Putamen (tissue), 1 donor: Measurements from ENCODE around the gene TFDP1.

Source experiments
- DNase-seq: peaks from one replicate; pipeline ENCODE4 v3.0.0-alpha.2; 2016; ENCODE audit warnings: low spot score

The TFDP1 gene, protein sequence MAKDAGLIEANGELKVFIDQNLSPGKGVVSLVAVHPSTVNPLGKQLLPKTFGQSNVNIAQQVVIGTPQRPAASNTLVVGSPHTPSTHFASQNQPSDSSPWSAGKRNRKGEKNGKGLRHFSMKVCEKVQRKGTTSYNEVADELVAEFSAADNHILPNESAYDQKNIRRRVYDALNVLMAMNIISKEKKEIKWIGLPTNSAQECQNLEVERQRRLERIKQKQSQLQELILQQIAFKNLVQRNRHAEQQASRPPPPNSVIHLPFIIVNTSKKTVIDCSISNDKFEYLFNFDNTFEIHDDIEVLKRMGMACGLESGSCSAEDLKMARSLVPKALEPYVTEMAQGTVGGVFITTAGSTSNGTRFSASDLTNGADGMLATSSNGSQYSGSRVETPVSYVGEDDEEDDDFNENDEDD

DNA sequence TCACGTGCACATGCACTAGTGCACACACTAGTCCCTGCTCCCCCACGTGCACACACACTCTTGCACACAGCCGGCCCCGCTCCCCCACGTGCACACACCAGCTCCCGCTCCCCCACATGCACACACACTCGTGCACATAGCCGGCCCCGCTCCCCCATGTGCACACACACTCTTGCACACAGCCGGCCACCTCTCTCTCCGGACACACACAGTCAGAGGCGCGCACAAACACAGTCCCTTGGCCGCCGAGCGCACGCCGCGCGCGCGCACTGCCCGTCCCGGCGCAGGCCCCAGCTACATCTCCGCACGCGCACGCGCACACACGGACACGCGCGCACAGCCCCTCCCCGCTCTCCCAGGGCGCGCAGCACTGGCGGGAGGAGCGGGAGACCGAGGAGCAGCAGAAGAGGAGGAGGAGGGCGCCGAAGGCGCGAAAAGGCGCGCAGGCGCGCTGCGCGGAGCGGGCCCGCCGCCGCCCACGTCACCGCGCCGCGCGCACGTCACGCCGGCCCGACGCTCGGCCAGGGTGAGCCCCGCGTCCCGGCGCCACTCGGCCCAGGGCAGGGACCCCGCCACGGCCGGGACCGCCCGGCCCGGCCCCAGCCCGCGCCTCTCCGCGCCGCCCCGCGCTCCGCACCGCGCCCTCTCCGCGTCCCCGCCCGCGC, at the start of gene TFDP1:
Gene TFDP1, plus strand, starts transcription at position 549 of the 665 bp plus-strand sequence. CDS start 1,085 bp downstream, outside the sequence.
- peak; percentile 86 for DNase-seq

DNA sequence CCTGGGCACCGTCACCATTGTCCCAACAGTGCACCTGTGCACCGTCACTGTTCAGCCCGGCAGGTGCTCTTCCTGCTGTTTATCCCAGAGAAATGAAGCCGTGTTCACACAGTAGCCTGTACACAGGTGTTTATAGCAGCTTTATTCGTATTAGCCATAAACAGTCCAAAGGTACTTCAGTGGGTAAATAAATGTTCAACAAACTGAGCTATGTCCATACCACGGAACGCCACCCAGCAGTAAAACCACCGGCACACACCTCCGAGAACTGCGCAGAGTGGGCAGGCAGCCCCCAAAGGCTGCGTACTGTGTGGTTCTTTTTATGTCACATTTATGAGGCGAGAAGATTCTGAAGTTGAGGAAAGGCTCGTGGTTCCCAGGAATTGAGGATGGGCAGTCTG, 49.2 kb upstream of the TFDP1 start:
- no peak for DNase-seq

DNA sequence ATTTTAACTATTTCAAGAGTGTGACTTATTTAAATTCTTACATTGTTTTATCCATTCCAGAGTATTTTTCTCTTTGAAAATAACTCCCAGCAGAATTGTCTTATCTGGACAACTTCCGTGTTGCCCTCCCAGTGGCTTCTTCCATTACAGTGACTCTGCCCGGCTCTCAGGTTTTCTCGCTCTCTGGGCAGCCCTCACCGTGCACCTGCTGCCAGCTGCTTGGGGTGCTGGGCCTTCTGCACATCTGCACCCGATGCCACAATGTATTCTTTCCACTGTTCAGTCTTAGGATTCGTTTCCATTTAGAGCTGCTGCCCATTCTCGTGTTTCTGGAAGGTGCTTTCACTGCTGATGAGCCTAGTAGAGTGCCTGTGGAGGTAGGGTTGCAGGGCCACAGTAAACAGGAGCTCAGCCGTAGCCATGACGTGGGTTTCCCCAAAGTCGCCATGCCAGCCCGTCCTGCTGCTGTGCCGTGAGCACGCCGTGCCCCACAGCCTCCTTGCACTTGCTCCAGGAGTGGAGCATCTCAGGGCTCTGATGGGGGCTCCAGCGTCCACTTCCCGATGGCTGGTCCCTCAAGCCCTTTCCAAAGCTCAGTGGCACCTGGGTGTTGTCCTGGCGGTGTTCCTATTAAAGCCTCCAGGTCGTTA, 48.0 kb upstream of the TFDP1 start:
- no peak for DNase-seq

DNA sequence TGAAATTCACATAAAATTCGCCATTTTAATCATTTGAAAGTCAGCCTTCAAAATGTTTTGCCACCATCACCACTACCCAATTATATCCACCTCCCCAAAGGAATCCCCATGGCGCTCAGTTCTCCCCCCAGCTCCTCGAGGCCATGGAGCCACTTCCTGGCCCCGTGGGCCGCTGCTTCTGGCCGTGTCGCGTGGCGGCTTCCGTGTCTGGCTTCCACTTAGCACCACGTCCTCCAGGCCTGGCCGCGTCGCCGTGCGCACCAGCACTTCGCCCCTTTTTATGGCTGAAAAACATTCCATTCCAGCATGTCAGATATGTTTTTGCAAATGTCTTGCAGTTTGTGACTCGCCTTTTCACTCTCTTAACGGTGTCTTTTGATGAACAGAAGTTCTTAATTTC, 47.3 kb upstream of the TFDP1 start:
- DNase-seq, result no peak

DNA sequence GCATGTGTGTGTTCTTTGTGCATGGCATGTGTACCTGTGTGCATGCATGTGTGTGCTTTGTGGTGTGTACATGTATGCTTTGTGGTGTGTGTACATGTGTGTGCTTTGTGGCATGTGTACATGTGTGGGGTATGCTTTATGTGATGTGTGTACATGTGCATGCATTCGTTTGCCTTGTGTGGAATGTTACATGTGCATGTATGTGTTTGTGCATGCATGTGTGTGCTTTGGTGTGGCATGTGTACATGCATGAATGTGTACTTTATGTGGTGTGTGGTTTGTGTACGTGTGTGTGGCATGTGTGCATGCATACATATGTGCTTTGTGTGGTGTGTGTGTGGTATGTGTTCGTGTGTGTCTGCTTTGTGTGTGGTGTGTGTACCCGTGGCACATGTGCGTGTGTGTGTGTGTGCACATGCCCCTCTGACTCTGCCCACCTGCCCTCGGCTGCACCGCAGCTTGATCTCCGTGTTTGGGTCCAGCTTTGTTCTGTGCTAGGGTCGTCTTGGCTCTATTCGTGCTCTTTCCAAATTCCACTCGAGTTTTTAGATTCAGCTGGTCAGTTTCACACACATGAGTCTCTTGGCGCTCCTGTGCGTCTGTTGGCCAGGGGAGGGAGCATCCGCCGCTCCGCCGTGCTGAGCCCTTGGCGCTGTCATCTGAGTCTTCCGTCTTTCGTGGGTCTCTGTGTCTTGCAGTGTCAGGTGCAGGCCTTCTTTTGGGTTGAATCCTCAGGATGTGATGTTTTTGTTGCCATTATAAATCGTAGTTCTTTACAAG, 46.5 kb upstream of the TFDP1 start:
- DNase-seq, result no peak

DNA sequence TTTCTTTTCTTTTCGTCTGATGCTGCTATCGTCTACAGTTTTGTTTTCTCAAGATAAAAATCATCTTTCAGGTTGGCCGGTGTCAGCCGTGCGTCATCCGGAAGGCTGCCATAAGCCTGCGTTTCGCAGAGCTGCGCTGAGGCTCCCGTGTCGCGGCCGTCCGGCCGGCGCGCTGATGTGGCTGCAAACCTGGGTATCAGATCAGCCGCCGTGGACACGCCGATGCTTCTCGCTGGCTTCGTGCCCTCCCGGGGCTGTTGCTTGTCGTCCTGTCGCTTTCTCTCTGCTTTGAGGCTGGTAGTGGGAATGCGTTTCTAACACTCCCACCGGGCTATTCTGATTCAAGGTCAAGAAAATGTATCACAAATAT, 45.9 kb upstream of the TFDP1 start:
- no peak for DNase-seq

DNA sequence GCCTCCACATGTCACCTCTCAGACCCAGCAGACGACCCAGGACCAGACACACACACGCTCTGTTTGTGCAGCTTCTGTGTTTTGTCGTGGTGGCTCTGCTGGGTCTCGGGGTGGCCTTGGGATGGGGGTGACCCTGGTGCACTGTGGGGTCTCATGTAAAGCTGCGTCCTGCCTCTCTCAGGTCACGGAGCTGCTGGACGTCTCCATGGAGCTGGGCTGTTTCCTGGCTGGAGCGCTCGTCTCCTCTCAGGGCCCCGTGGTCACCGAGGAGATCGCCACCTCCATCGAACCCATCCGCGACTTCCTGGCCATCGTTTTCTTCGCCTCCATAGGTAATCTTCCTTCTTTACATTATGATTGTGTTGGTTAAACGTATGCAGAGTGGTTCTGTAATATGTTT, 45.4 kb upstream of the TFDP1 start:
- DNase-seq, result no peak

DNA sequence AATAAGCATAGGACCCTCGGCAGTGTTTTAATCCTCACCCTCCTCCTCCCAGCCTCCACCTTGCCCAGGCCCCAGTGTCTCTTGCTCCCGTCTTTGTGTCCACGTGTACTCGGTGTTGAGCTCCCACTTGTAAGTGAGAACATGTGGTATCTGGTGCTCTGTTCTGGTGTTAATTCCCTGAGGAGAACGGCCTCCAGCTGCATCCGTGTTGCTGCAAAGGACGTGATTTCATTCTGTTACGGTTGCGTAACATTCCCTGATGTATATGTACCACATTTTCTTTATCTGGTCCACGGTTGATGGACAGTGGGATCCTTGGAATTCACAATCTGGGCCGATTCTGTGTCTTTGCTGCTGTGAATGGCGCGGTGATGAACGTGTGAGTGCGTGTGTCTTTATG, 44.7 kb upstream of the TFDP1 start:
- no peak for DNase-seq

DNA sequence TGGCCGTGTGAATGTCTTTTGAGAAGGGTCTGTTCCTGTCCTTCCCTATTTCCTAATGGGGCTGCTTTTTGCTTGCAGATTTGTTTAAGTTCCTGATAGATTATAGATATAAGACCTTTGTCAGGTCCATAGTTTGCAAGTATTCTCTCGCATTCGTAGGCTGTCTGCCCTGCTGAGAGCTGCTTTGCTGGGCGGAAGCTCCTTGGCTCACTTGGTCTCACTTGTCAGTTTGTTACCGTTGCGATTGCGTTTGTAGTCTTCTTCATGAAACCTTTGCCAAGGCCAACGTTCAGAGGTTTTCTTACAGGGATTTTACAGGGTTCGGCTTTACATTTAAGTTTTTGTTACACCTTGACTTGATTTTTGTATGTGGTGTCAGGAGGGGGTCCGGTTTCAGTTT, 44.0 kb upstream of the TFDP1 start:
- no peak for DNase-seq

DNA sequence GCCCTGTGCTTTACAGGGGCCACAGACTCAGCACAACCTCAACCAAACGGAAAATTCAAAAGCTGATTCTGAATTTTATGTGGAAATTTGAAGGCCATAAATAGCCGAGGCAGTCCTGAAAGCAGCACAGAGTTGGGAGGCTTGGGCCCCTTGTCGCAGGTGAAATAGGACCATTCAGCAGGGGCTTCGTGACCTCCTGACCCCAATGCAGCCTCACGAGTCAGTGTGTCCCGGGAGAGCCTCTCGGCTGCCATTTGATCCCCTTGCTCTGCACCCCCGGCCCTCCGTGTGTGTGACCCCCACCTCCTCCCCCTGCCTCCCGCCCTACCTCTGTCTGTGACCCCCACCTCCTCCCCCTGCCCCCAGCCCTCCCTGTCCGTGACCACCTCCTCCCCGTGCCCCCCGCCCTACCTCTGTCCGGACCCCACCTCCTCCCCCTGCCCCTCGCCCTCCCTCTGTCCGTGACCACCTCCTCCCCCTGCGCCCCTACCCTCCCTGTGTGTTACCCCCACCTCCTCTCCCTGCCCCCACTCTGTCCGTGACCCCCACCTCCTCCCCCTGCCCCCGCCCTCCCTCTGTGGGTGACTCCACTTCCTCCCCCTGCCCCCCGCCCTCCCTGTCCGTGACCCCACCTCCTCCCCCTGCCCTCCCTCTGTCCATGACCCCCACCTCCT, 41.7 kb upstream of the TFDP1 start:
- DNase-seq, result no peak

DNA sequence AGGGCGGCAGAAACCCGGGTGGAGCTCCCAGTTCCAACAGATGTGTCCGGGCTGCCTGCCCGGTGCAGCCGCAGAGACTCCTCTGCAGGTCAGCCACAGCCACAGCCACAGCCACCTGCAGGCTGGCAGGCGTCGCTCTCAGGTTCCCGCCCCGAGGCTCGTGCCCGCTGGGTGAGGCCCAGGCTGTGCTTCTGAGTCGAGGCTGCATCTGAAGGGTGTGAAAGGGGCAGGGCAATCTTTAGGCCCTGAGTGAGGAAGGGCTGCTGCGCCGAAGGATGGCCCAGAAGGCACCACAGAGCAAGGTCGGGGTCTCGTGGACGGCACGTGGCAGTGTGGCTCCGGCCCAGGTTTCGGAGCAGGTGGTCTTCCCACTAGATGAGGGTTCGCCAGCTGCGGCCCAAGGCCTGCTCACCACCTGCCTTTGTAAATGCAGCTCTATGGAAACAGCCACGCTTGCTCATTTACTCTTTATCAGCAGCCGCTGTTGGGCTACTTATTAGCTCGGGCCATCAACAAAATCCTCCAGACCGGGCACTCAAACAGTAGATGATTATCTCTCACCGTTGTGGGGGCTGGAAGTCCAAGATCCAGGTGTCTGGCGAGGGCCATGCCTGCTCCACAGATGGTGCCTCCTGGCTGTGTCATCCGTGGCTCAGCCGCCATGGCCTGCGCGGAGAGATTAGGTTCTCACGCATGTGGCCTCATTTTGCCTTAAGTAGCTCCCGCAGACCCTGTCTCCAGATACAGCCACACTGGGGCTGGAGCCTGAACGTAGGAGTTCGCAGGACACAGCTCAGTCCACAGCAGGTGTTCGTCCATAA, 40.3 kb upstream of the TFDP1 start:
- no peak for DNase-seq

DNA sequence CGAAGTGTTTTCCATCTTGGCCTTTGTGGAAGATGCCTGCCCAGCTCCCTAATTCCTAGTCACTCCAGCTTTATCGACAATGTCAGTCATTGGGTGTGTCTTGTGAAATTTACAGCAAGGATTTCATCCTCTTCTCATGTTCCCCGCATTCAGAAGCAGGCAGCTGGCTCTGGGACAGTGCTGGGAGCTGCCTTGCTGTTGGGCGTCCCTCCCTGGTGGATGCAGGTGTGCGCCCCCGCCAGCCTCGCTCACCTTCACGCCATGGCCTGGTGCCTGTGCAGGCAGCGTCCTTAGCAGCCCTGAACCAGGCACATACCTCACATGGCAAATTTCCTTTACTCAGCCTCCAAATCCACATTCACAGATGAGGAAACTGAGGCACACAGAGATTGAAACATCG, 39.7 kb upstream of the TFDP1 start:
- no peak for DNase-seq

DNA sequence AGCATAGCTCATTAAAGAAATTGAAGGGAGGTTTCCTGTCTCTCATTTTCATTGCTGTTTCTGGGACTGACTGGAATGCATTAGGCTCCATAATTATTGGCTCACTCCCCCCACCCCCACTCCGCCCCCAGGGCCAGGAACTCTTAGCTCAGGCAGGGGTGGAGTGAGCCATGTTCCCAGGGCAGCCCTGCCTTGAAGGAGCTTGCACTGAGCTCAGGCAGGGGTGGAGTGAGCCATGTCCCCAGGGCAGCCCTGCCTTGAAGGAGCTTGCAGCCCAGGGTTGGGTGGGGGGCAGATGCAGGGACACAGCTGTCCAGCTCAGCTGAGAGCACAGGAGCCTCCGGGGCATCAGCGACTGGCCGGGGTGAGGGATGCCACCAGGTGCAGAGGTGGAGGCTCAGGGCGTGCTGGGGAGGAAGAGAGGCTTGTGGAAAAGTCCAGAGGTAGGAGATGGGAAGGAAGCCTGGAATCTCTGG, 39.1 kb upstream of the TFDP1 start:
- DNase-seq, result peak; percentile 20

DNA sequence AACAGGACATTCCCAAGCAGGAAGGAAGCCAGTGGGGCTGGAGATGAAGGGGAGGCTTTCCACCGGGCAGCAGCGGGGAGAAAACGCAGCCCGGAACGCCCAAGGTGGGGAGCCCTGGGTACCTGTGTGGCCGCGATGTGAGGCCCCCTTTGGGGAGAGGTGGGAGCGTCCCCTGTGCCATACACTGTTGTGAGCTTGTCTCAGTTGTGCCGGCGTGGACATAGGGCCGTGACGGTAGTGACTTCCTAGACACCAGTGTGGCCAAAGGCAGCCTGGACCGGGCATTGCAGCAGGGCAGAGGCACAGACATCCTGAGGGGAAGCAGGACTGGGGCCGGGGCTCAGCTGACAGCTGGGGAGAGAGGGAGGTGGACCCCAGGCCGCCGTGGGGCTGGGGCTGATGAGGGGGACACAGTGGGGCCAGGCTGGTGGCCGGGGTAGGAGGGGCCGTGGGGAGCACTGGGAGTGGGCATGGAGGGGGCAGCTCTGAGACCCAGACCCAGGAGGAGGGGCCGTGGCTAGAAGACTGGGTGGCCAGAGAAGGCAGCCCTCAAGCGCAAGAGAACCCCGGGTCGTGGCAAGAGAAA, 38.5 kb upstream of the TFDP1 start:
- no peak for DNase-seq

DNA sequence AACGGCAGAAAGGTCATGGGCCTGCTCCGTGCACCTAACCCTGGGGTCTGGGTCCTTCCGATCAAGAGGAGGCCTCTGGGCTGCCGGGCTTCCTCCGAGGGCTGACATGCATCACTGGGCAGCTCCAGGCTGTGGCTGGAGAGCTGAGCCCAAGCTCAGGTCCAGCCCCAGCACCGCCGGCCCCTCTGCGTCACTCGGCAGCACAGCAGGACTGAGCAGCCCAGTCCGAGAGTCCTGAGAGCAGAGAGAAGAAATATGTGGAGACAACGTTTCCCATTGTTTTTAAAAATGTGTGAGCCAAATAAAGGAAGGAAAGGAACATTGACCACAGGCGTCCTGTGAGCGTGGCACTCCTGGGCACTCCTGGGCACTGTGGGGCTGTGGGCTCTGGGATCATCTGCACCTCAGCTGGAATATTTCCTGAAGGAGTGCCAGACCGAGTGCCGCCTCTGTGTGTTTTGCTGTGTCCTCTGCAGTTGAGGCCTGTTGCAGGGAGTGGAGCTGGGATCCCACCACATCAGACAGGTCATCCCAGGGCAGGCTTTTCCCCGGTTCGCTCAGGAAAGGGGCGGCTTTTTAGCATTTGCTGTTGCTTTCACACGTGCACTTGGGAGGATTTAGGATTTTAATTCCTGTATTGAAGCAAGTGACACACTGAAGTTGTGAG, 37.8 kb upstream of the TFDP1 start:
- DNase-seq, result peak; percentile 14

DNA sequence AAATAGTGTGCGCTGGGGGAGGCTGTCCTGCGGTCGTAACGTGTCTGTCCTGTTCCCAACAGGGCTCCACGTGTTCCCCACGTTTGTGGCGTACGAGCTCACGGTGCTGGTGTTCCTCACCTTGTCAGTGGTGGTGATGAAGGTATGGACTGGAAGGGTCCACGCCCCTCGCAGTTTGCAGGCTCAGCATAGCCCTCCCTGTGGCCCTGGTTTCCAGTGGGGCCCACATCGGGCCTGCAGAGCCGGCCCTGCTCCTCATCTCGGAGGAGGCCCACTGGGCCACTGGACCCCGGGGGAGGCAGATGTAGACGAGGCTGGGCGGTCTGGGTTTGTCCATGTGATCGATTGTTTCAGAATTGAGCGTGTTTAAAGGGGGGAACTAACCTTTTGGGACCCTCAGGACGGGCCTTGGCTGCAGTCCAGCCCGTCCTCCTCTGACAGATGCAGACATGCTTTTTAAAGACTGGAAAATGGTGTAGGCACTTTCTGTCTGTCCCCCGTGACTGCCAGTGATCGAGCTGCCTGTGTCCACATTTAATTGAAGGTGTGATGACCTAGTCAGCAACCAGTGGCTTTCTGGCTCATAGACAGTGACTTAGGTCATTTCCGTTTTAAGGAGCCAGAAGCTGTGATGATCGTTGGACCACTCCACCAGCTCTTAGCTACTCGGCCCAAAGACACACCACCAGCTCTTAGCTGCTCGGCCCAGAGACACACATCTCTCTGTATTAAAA, 37.1 kb upstream of the TFDP1 start:
- no peak for DNase-seq

DNA sequence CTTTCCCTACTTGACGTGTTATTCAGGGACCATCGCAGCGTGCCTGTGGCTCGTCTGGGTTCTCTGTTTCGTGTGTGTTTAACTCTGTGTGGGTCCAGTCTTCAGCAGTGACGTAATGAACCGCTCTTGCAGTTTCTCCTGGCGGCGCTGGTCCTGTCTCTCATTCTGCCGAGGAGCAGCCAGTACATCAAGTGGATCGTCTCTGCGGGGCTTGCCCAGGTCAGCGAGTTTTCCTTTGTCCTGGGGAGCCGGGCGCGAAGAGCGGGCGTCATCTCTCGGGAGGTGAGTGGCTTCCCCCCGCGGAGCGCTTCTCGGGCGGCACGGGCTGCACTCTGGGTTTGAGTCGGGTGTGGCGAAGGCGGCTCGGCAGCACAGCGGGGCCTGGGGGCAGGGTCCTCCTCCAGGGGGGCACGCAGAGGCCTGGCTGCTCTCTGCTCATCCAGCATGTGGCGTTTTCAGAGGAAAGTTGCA, 36.3 kb upstream of the TFDP1 start:
- DNase-seq, result no peak

DNA sequence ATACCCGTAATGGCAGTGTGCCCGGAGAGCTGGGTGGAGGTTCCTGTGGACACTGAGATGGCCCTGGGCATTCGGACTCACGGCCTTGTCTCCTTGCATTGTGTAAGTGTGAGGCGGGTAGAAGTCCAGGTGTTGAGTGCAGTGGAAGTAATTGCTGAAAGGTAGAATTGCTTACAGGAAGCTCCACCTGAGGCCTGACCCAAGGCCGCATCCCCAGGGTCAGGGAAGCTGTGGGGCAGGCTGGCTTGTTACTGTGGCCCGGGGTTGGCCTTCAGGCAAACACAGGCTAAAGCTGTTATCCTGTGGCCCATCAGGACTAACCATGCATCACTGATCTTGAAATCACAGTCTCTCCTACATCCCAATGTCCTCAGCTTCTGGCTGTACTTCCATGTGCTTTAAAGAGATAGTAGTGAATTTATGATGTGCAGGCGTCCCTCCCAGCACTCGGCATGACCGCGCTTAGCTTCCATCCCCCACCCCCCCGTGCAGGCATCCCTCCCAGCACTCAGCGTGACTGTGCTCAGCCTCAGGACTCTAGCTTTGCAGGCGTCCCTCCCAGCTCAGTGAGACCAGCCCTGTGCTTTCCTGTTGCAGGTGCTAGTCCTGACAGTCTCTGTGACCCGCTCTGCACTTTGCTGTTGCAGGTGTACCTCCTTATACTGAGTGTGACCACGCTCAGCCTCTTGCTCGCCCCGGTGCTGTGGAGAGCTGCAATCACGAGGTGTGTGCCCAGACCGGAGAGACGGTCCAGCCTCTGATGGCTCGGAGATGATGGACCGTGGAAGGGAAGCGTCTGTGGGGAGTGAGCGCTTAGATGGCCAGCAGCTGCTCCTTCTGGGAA, 35.6 kb upstream of the TFDP1 start:
- DNase-seq, result no peak
